ENCODE measurements around the gene ROCK1.
"Not testable (repeated sequence)": the region's sequence is repeated elsewhere in the genome, so short reads cannot be mapped to it uniquely, and the experiment has no call there.

Gene ROCK1

DNA sequence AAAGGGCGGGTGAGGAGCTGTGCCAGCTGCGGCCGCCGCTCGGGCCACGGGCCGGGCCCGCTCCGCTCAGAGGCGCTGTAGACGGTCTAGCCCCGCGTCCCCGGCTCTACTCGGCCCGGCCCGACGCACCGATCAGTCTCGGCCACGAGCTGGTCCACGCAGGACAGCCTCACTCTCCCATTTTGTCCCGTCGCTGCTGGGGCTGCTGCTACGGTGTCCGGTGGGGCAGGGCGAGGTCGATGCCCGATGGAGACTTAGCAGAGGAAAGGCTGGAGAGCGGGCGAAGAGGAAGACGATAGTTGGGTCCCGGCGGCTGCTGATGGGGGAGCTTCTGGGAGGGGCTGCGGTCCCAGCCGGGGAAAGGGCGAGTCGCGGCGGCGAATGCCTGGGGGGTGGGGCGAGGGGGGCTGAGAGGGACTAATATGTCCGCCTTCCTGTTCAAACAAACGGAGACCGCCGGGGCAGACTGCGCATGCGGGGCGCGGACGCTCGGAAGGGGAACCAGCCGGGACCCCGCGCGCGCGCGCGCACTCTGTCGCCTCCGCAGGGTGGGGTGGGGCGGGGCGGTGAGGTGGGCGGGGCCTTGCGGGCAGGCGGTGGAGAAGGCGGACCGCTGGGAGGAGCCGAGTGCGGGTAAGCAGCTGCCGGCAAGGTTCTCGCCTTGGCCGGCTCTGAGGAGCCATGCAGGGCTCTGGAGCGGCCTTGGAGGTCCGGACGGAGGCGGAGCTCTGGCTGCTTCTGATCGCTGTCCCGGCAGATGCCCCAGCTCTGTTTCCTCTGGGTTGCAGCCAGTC is at the start of gene ROCK1:
ROCK1 (minus strand) TSS at position 468 of the 794 bp plus-strand sequence. CDS start 903 bp downstream, outside the sequence.
- Histone ChIP-seq H3K4me1 (ENCODE audit: insufficient read depth, low read length) (peaks cover 21% of the 10 kb centered on the region), H3K9me3 (ENCODE audit: low read length) (no peaks in the 10 kb centered on the region), H3K27ac (ENCODE audit: low read depth, low read length) (peak within 1 kb of the TSS; percentile 98), H3K9ac (ENCODE audit: low read length) (peak within 1 kb of the TSS; percentile 72), H3K36me3 (ENCODE audit: insufficient read depth, low read length) (no peaks in the 10 kb centered on the region), H3K27me3 (ENCODE audit: control insufficient read depth in 1 of 2, insufficient read depth in 2 of 2, low read length in 2 of 2) (no peaks in the 10 kb centered on the region), H3K4me3 (ENCODE audit: low read depth in 1 of 2, low read length in 2 of 2) (peak within 1 kb of the TSS; percentile 53 to 93)

GRCh38 chr18:21155443-21155842 is 43.8 kb upstream of the ROCK1 start:
- Histone ChIP-seq H3K9ac (ENCODE audit: low read length) (no peak overlapping the region), H3K36me3 (ENCODE audit: insufficient read depth, low read length) (no peaks in the 10 kb centered on the region), H3K27me3 (ENCODE audit: control insufficient read depth in 1 of 2, insufficient read depth in 2 of 2, low read length in 2 of 2) (no peaks in the 10 kb centered on the region), H3K9me3 (ENCODE audit: low read length) (peaks cover 4% of the 10 kb centered on the region), H3K4me3 (ENCODE audit: low read depth in 1 of 2, low read length in 2 of 2) (no peak overlapping the region), H3K27ac (ENCODE audit: low read depth, low read length) (no peak overlapping the region), H3K4me1 (ENCODE audit: insufficient read depth, low read length) (no peaks in the 10 kb centered on the region)

DNA sequence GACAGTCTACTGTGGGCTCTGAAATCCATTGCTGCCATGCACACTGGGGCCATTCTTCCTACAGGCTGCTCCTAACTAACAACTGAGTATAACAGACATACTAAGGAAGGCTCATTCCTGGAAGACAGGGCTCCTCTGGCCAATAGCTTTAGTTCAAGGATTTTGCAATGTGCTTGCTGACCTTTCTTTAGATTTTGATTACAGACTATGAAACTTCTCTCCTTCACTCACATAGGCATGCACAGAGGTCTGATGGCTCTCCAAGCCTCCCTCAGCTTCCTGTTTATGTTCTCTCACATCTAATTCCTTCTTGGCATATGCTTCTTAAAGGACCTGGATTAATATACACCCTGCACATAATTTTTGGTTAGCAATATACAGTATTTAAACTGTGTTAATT is 34.4 kb upstream of the ROCK1 start:
- Histone ChIP-seq H3K9ac (ENCODE audit: low read length) (no peak overlapping the region), H3K9me3 (ENCODE audit: low read length) (no peaks in the 10 kb centered on the region), H3K4me3 (ENCODE audit: low read depth in 1 of 2, low read length in 2 of 2) (no peak overlapping the region), H3K27ac (ENCODE audit: low read depth, low read length) (no peak overlapping the region), H3K4me1 (ENCODE audit: insufficient read depth, low read length) (no peaks in the 10 kb centered on the region), H3K36me3 (ENCODE audit: insufficient read depth, low read length) (no peaks in the 10 kb centered on the region), H3K27me3 (ENCODE audit: control insufficient read depth in 1 of 2, insufficient read depth in 2 of 2, low read length in 2 of 2) (no peaks in the 10 kb centered on the region)

DNA sequence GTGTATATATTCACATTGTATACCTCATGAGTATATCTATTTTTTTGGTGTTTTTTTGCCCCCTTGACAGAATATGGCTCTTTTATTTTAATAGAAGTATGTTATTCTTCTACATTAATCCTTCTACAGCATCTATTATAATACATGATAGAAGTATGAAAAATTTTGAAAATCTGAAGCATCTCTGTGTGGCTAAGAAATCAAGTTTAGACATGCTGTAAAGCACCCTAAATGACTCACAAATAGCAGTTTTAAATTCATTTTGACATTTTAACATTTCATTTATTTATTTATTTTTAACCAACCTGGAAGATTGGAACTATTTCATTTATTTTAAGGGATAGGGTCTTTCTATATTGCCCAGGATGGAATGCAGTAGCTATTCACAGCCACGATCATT is 33.8 kb upstream of the ROCK1 start:
- no peak overlapping the region for H3K27ac ChIP-seq (ENCODE audit: low read depth, low read length)
- H3K36me3 ChIP-seq (ENCODE audit: insufficient read depth, low read length) = no peaks in the 10 kb centered on the region
- H3K4me1 ChIP-seq (ENCODE audit: insufficient read depth, low read length) = no peaks in the 10 kb centered on the region
- H3K4me3 ChIP-seq (ENCODE audit: low read depth in 1 of 2, low read length in 2 of 2) = no peak overlapping the region
- no peak overlapping the region for H3K9ac ChIP-seq (ENCODE audit: low read length)
- no peaks in the 10 kb centered on the region for H3K9me3 ChIP-seq (ENCODE audit: low read length)
- no peaks in the 10 kb centered on the region for H3K27me3 ChIP-seq (ENCODE audit: control insufficient read depth in 1 of 2, insufficient read depth in 2 of 2, low read length in 2 of 2)

GRCh38 chr18:21141668-21142422 is 30.2 kb upstream of the ROCK1 start:
- Histone ChIP-seq H3K4me3 (ENCODE audit: low read depth in 1 of 2, low read length in 2 of 2) (no peak overlapping the region), H3K27ac (ENCODE audit: low read depth, low read length) (no peak overlapping the region), H3K9me3 (ENCODE audit: low read length) (no peaks in the 10 kb centered on the region), H3K36me3 (ENCODE audit: insufficient read depth, low read length) (no peaks in the 10 kb centered on the region), H3K9ac (ENCODE audit: low read length) (no peak overlapping the region), H3K4me1 (ENCODE audit: insufficient read depth, low read length) (no peaks in the 10 kb centered on the region), H3K27me3 (ENCODE audit: control insufficient read depth in 1 of 2, insufficient read depth in 2 of 2, low read length in 2 of 2) (no peaks in the 10 kb centered on the region)

GRCh38 chr18:21137719-21138488 is 26.3 kb upstream of the ROCK1 start:
- not testable (repeated sequence) for H3K9me3 ChIP-seq (ENCODE audit: low read length); H3K27ac ChIP-seq (ENCODE audit: low read depth, low read length); H3K4me3 ChIP-seq (ENCODE audit: low read depth in 1 of 2, low read length in 2 of 2); H3K4me1 ChIP-seq (ENCODE audit: insufficient read depth, low read length); H3K27me3 ChIP-seq (ENCODE audit: control insufficient read depth in 1 of 2, insufficient read depth in 2 of 2, low read length in 2 of 2); H3K36me3 ChIP-seq (ENCODE audit: insufficient read depth, low read length); H3K9ac ChIP-seq (ENCODE audit: low read length)

DNA sequence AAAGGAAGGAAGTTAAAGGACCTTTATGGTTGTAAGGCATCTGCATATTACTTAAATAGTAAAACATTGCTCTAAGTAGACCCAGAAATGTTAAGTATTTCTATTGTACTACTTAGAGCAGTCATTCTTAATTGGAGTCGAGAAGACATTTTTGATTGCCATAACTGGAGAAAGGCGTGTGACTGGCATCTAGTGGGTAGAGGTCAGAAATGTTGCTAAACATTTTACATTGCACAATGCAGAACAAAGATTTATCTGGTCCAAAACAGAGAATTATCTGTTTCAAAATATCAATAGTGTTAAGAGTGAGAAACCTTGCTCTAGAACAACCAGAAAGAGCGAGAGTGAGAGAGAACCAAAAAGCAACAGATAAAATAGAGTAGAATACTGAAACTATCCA is 23.3 kb upstream of the ROCK1 start:
- Histone ChIP-seq H3K4me1 (ENCODE audit: insufficient read depth, low read length) (no peaks in the 10 kb centered on the region), H3K4me3 (ENCODE audit: low read depth in 1 of 2, low read length in 2 of 2) (no peak overlapping the region), H3K9ac (ENCODE audit: low read length) (no peak overlapping the region), H3K27me3 (ENCODE audit: control insufficient read depth in 1 of 2, insufficient read depth in 2 of 2, low read length in 2 of 2) (no peaks in the 10 kb centered on the region), H3K36me3 (ENCODE audit: insufficient read depth, low read length) (no peaks in the 10 kb centered on the region), H3K9me3 (ENCODE audit: low read length) (no peaks in the 10 kb centered on the region), H3K27ac (ENCODE audit: low read depth, low read length) (no peak overlapping the region)

GRCh38 chr18:21132398-21132918 is 20.8 kb upstream of the ROCK1 start:
- H3K36me3 ChIP-seq (ENCODE audit: insufficient read depth, low read length) = no peaks in the 10 kb centered on the region
- no peak overlapping the region for H3K27ac ChIP-seq (ENCODE audit: low read depth, low read length)
- H3K4me3 ChIP-seq (ENCODE audit: low read depth in 1 of 2, low read length in 2 of 2) = no peak overlapping the region
- no peaks in the 10 kb centered on the region for H3K4me1 ChIP-seq (ENCODE audit: insufficient read depth, low read length)
- no peak overlapping the region for H3K9ac ChIP-seq (ENCODE audit: low read length)
- no peaks in the 10 kb centered on the region for H3K27me3 ChIP-seq (ENCODE audit: control insufficient read depth in 1 of 2, insufficient read depth in 2 of 2, low read length in 2 of 2)
- no peaks in the 10 kb centered on the region for H3K9me3 ChIP-seq (ENCODE audit: low read length)

DNA sequence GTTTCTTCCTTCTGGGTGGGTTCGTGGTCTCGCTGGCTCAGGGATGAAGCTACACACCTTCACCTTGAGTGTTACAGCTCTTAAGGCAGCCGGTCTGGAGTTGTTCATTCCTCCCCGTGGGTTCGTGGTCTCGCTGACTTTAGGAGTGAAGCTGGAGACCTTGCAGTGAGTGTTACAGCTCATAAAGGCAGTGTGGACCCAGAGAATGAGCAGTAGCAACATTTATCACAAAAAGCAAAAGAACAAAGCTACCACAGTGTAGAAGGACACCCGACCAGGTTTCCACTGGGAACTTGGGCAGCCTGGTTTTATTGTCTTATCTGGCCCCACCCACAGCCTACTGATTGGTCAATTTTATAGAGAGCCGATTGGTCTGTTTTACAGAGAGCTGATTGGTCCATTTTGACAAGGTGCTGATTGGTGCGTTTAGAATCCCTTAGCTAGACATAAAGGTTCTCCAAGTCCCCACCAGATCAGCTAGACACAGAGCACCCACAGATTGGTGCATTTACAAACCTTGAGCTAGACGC is 20.1 kb upstream of the ROCK1 start:
- Histone ChIP-seq H3K9me3 (ENCODE audit: low read length) (no peaks in the 10 kb centered on the region), H3K4me3 (ENCODE audit: low read depth in 1 of 2, low read length in 2 of 2) (no peak overlapping the region), H3K4me1 (ENCODE audit: insufficient read depth, low read length) (no peaks in the 10 kb centered on the region), H3K27me3 (ENCODE audit: control insufficient read depth in 1 of 2, insufficient read depth in 2 of 2, low read length in 2 of 2) (no peaks in the 10 kb centered on the region), H3K36me3 (ENCODE audit: insufficient read depth, low read length) (no peaks in the 10 kb centered on the region), H3K27ac (ENCODE audit: low read depth, low read length) (no peak overlapping the region), H3K9ac (ENCODE audit: low read length) (no peak overlapping the region)

- Histone ChIP-seq H3K4me3 (ENCODE audit: low read depth in 1 of 2, low read length in 2 of 2) (no peak overlapping the region), H3K9ac (ENCODE audit: low read length) (no peak overlapping the region), H3K4me1 (ENCODE audit: insufficient read depth, low read length) (no peaks in the 10 kb centered on the region), H3K36me3 (ENCODE audit: insufficient read depth, low read length) (no peaks in the 10 kb centered on the region), H3K27me3 (ENCODE audit: control insufficient read depth in 1 of 2, insufficient read depth in 2 of 2, low read length in 2 of 2) (no peaks in the 10 kb centered on the region), H3K9me3 (ENCODE audit: low read length) (no peaks in the 10 kb centered on the region), H3K27ac (ENCODE audit: low read depth, low read length) (no peak overlapping the region)
Observed at GRCh38 chr18:21129566-21130216, 18.1 kb upstream of the ROCK1 start.

Data from muscle layer of colon (tissue), 2 donors.